Measurements from ENCODE around the gene TRPM7. TPM values are rescaled to one million over a fixed set of nuclear protein-coding genes. Genes with fewer than 3 reads are reported as not detected.

The TRPM7 gene
- total and polyA plus RNA-seq, 2 of the 13 experiments (the other 11 are each of a cell fraction or from before 2014, with no cell fraction given), result 11.0 to 36.0 TPM

DNA sequence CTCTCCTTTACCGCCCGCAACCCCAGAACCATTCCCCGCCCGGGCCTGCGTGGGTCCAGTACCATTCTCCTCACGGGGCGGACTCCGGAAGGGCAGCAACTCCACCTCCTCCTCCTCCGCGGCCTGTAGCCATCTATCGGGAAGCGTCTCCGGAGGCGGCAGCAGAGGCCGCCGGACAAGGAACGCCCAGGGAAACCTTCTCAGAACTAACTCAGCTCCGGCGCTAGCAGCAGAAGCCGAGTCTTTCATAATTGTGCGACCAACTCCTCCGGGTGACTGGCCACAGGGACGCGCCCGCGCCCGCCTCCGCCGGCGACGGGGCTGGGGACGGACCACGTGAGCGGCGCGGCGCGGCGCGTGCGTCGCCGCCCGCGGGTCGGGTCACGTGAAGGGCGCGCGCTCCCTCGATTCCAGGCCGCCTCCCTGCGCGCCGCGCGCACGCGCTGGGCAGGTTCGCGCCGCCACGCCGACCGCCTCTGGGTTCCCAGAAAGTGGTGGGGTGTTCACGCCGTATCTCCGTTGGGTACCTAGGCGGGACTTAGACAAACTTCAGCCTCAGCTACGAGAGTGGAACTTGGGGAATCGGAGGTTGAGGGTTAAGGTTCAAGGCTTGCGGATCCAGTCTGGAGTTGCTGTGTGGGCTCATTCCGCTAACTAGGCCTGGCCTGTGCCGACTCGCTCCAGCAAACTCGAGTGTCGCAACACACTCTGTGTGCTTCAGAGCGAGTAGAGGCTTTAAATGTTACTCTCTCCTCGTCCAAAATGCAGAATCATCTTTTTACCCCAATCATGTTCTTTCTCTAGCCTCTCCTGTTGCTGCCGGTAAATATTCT, at the start of gene TRPM7 (continued):
- TF ChIP-seq, protein P1, sequence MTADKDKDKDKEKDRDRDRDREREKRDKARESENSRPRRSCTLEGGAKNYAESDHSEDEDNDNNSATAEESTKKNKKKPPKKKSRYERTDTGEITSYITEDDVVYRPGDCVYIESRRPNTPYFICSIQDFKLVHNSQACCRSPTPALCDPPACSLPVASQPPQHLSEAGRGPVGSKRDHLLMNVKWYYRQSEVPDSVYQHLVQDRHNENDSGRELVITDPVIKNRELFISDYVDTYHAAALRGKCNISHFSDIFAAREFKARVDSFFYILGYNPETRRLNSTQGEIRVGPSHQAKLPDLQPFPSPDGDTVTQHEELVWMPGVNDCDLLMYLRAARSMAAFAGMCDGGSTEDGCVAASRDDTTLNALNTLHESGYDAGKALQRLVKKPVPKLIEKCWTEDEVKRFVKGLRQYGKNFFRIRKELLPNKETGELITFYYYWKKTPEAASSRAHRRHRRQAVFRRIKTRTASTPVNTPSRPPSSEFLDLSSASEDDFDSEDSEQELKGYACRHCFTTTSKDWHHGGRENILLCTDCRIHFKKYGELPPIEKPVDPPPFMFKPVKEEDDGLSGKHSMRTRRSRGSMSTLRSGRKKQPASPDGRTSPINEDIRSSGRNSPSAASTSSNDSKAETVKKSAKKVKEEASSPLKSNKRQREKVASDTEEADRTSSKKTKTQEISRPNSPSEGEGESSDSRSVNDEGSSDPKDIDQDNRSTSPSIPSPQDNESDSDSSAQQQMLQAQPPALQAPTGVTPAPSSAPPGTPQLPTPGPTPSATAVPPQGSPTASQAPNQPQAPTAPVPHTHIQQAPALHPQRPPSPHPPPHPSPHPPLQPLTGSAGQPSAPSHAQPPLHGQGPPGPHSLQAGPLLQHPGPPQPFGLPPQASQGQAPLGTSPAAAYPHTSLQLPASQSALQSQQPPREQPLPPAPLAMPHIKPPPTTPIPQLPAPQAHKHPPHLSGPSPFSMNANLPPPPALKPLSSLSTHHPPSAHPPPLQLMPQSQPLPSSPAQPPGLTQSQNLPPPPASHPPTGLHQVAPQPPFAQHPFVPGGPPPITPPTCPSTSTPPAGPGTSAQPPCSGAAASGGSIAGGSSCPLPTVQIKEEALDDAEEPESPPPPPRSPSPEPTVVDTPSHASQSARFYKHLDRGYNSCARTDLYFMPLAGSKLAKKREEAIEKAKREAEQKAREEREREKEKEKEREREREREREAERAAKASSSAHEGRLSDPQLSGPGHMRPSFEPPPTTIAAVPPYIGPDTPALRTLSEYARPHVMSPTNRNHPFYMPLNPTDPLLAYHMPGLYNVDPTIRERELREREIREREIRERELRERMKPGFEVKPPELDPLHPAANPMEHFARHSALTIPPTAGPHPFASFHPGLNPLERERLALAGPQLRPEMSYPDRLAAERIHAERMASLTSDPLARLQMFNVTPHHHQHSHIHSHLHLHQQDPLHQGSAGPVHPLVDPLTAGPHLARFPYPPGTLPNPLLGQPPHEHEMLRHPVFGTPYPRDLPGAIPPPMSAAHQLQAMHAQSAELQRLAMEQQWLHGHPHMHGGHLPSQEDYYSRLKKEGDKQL (CRISPR knock-in tag; IDR thresholded peaks at IDR 0.05; ENCODE audit: low read depth), result no peak
- peak; percentile 78; the same call in 1 of the 2 replicates for TF ChIP-seq SALL2 (CRISPR knock-in tag; IDR thresholded peaks at IDR 0.05)
- TF ChIP-seq, protein P2, sequence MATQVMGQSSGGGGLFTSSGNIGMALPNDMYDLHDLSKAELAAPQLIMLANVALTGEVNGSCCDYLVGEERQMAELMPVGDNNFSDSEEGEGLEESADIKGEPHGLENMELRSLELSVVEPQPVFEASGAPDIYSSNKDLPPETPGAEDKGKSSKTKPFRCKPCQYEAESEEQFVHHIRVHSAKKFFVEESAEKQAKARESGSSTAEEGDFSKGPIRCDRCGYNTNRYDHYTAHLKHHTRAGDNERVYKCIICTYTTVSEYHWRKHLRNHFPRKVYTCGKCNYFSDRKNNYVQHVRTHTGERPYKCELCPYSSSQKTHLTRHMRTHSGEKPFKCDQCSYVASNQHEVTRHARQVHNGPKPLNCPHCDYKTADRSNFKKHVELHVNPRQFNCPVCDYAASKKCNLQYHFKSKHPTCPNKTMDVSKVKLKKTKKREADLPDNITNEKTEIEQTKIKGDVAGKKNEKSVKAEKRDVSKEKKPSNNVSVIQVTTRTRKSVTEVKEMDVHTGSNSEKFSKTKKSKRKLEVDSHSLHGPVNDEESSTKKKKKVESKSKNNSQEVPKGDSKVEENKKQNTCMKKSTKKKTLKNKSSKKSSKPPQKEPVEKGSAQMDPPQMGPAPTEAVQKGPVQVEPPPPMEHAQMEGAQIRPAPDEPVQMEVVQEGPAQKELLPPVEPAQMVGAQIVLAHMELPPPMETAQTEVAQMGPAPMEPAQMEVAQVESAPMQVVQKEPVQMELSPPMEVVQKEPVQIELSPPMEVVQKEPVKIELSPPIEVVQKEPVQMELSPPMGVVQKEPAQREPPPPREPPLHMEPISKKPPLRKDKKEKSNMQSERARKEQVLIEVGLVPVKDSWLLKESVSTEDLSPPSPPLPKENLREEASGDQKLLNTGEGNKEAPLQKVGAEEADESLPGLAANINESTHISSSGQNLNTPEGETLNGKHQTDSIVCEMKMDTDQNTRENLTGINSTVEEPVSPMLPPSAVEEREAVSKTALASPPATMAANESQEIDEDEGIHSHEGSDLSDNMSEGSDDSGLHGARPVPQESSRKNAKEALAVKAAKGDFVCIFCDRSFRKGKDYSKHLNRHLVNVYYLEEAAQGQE (IDR thresholded peaks at IDR 0.05; ENCODE audit: borderline replicate concordance in 1 of 2, low read depth in 1 of 2, low read length in 2 of 2), result no peak
- TF ChIP-seq, protein P3, sequence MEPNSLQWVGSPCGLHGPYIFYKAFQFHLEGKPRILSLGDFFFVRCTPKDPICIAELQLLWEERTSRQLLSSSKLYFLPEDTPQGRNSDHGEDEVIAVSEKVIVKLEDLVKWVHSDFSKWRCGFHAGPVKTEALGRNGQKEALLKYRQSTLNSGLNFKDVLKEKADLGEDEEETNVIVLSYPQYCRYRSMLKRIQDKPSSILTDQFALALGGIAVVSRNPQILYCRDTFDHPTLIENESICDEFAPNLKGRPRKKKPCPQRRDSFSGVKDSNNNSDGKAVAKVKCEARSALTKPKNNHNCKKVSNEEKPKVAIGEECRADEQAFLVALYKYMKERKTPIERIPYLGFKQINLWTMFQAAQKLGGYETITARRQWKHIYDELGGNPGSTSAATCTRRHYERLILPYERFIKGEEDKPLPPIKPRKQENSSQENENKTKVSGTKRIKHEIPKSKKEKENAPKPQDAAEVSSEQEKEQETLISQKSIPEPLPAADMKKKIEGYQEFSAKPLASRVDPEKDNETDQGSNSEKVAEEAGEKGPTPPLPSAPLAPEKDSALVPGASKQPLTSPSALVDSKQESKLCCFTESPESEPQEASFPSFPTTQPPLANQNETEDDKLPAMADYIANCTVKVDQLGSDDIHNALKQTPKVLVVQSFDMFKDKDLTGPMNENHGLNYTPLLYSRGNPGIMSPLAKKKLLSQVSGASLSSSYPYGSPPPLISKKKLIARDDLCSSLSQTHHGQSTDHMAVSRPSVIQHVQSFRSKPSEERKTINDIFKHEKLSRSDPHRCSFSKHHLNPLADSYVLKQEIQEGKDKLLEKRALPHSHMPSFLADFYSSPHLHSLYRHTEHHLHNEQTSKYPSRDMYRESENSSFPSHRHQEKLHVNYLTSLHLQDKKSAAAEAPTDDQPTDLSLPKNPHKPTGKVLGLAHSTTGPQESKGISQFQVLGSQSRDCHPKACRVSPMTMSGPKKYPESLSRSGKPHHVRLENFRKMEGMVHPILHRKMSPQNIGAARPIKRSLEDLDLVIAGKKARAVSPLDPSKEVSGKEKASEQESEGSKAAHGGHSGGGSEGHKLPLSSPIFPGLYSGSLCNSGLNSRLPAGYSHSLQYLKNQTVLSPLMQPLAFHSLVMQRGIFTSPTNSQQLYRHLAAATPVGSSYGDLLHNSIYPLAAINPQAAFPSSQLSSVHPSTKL (CRISPR knock-in tag; IDR thresholded peaks at IDR 0.05), result 0 out of 2 replicates have a peak, but pooled peaks have one; percentile 7
- TF ChIP-seq, protein P4, sequence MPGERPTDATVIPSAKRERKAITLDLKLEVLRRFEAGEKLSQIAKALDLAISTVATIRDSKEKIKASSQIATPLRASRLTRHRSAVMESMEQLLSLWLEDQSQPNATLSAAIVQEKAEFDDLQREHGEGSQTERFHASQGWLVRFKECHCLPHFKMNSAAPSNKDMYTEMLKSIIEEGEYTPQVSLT (CRISPR knock-in tag; IDR thresholded peaks at IDR 0.05; ENCODE audit: borderline replicate concordance, low read depth), result no peak; the same call in 1 of the 2 replicates
- TF ChIP-seq, protein P5, sequence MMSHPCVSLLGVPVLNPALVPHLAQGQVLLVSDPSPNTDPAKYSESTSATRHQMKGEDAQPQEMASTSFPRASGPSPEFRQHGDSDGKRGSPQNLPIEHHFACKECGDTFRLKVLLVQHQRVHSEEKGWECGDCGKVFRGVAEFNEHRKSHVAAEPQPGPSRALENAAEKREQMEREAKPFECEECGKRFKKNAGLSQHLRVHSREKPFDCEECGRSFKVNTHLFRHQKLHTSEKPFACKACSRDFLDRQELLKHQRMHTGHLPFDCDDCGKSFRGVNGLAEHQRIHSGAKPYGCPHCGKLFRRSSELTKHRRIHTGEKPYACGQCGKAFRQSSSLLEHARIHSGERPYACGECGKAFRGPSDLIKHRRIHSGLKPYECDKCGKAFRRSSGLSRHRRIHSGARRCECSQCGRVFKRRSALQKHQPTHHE (CRISPR knock-in tag; IDR thresholded peaks at IDR 0.05; ENCODE audit: borderline replicate concordance), result peak; percentile 34; the same call in 1 of the 2 replicates
- TF ChIP-seq RFX3 (CRISPR knock-in tag; IDR thresholded peaks at IDR 0.05), result no peak
- TF ChIP-seq, protein P6, sequence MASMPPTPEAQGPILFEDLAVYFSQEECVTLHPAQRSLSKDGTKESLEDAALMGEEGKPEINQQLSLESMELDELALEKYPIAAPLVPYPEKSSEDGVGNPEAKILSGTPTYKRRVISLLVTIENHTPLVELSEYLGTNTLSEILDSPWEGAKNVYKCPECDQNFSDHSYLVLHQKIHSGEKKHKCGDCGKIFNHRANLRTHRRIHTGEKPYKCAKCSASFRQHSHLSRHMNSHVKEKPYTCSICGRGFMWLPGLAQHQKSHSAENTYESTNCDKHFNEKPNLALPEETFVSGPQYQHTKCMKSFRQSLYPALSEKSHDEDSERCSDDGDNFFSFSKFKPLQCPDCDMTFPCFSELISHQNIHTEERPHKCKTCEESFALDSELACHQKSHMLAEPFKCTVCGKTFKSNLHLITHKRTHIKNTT (CRISPR knock-in tag; IDR thresholded peaks at IDR 0.05), result 0 out of 2 replicates have a peak, but pooled peaks have one; percentile 10
- peak; percentile 80 for TF ChIP-seq MYC (CRISPR knock-in tag; IDR thresholded peaks at IDR 0.05; ENCODE audit: borderline replicate concordance)
